Measurements from ENCODE around the gene TMEM14C. TPM values are rescaled to one million over a fixed set of nuclear protein-coding genes. Genes with fewer than 3 reads are reported as not detected.

TMEM14C gene
- total RNA-seq = 100 to 1,000 TPM in 1 of 4 donors, 10 to 100 TPM in 3; 42.8 to 125 (median 69.2) TPM

GRCh38 chr6:10722820-10723566, at the start of gene TMEM14C:
Gene TMEM14C, plus strand, starts transcription at chr6:10723070. Its CDS starts 1,544 bp downstream, at chr6:10724614.
- Histone ChIP-seq H3K27ac (peak within 1 kb of the TSS; percentile 86 to 96 (median 91)), H3K9me3 (peaks cover 0 to 7% (median 0%) of the 10 kb centered on the region in 3 donors), H3K36me3 (peaks cover 0 to 34% (median 0%) of the 10 kb centered on the region in 3 donors), H3K4me3 (peak within 1 kb of the TSS; percentile 60 to 83 (median 72)), H3K27me3 (no peaks in the 10 kb centered on the region), H3K4me1 (peaks cover 5 to 52% (median 19%) of the 10 kb centered on the region in 3 donors)
- TF ChIP-seq POLR2A (IDR thresholded peaks at IDR 0.05) (peak in 3 of 4 donors; percentile 35 to 87 (median 85)), CTCF (IDR thresholded peaks at IDR 0.05) (peak in 1 of 6 experiments; percentile 13)
- DNase-seq = peak; percentile 85
- intact Hi-C loops (cut with DNase I) = no loop called here
- 1 to 2% methylated on average over 36 to 48 of the region's 55 CpGs for WGBS, 2 donors

- TF ChIP-seq POLR2A (IDR thresholded peaks at IDR 0.05) (no peak), CTCF (IDR thresholded peaks at IDR 0.05) (no peak)
- no peaks in the 10 kb centered on the region for H3K9me3 ChIP-seq
- no peaks in the 10 kb centered on the region for H3K27me3 ChIP-seq
- H3K36me3 ChIP-seq = no peaks in the 10 kb centered on the region
- no peak overlapping the region for H3K4me3 ChIP-seq
- no peak for DNase-seq
- H3K4me1 ChIP-seq = no peaks in the 10 kb centered on the region
- no peak overlapping the region for H3K27ac ChIP-seq
- 93 to 95% methylated on average over 7 of the region's 7 CpGs for WGBS, 2 donors
- intact Hi-C loops (cut with DNase I) = no loop called here
Observed at GRCh38 chr6:10676403-10676802, 46.5 kb upstream of the TMEM14C start.

GRCh38 chr6:10678456-10678855, 44.4 kb upstream of the TMEM14C start:
- intact Hi-C loops (cut with DNase I) = no loop called here
- no peak for DNase-seq
- Histone ChIP-seq H3K9me3 (no peaks in the 10 kb centered on the region), H3K27ac (no peak overlapping the region), H3K4me1 (no peaks in the 10 kb centered on the region), H3K27me3 (no peaks in the 10 kb centered on the region), H3K4me3 (no peak overlapping the region), H3K36me3 (no peaks in the 10 kb centered on the region)
- WGBS, 2 donors = 75 to 87% methylated on average over 3 to 4 of the region's 4 CpGs
- no peak for TF ChIP-seq POLR2A (IDR thresholded peaks at IDR 0.05)

- Histone ChIP-seq H3K4me1 (no peaks in the 10 kb centered on the region), H3K4me3 (no peak overlapping the region), H3K27me3 (no peaks in the 10 kb centered on the region), H3K27ac (no peak overlapping the region), H3K9me3 (no peaks in the 10 kb centered on the region), H3K36me3 (no peaks in the 10 kb centered on the region)
- intact Hi-C loops (cut with DNase I) = no loop called here
- 50 to 58% methylated on average over 3 of the region's 3 CpGs for WGBS, 2 donors
- DNase-seq = no peak
- TF ChIP-seq CTCF (IDR thresholded peaks at IDR 0.05) (no peak), POLR2A (IDR thresholded peaks at IDR 0.05) (no peak)
Observed at GRCh38 chr6:10681795-10682194, 41.1 kb upstream of the TMEM14C start.

- Histone ChIP-seq H3K9me3 (no peaks in the 10 kb centered on the region), H3K27ac (no peak overlapping the region), H3K36me3 (no peaks in the 10 kb centered on the region), H3K4me3 (no peak overlapping the region), H3K27me3 (no peaks in the 10 kb centered on the region), H3K4me1 (no peaks in the 10 kb centered on the region)
- intact Hi-C loops (cut with DNase I) = no loop called here
- no peak for DNase-seq
- TF ChIP-seq CTCF (IDR thresholded peaks at IDR 0.05) (no peak), POLR2A (IDR thresholded peaks at IDR 0.05) (no peak)
Observed at GRCh38 chr6:10682355-10682988, 40.4 kb upstream of the TMEM14C start.
